ENCODE data around the gene GPC1. TPM values are rescaled to one million over a fixed set of nuclear protein-coding genes. Genes with fewer than 3 reads are reported as not detected.

Gene GPC1
- total RNA-seq, 1 donor from 2014 or later: 252 TPM

- H4K20me1 ChIP-seq (ENCODE audit: insufficient read depth, low read length): no peaks in the 10 kb centered on the region
- Mint-ChIP-seq H3K4me1 (ENCODE audit: low read depth, unreplicated experiment) (no peaks in the 10 kb centered on the region), H3K4me3 (ENCODE audit: unreplicated experiment) (no peak overlapping the region), H3K27ac (ENCODE audit: unreplicated experiment) (no peak overlapping the region), H3K27me3 (ENCODE audit: low read depth, unreplicated experiment) (peaks cover 33% of the 10 kb centered on the region), H3K9me3 (ENCODE audit: unreplicated experiment) (peaks cover 5% of the 10 kb centered on the region), H3K36me3 (ENCODE audit: low read depth, unreplicated experiment) (peaks cover 12% of the 10 kb centered on the region)
- TF ChIP-seq EZH2 (IDR thresholded peaks at IDR 0.05; ENCODE audit: insufficient read depth, low read length) (no peak), CTCF (IDR thresholded peaks at IDR 0.05; ENCODE audit: insufficient read depth, low read depth, low read length) (no peak)
- H3K4me3 ChIP-seq (ENCODE audit: insufficient read depth, low read depth, low read length): no peak overlapping the region
- no peak overlapping the region for H3K4me2 ChIP-seq (ENCODE audit: low read length)
- H3K27me3 ChIP-seq (ENCODE audit: insufficient read depth, low read length): no peaks in the 10 kb centered on the region
- H3K9ac ChIP-seq (ENCODE audit: low read length): no peak overlapping the region
- H3K4me1 ChIP-seq (ENCODE audit: insufficient read depth, low read length): no peaks in the 10 kb centered on the region
- no peaks in the 10 kb centered on the region for H3K79me2 ChIP-seq (ENCODE audit: insufficient read depth, low read length)
- H2AFZ ChIP-seq (ENCODE audit: low read depth, low read length): no peak overlapping the region
- DNase-seq (ENCODE audit: low read depth) (no peak), FAIRE-seq (no peak)
- H3K9me3 ChIP-seq (ENCODE audit: insufficient read depth, low read depth, low read length): no peaks in the 10 kb centered on the region
- H3K36me3 ChIP-seq (ENCODE audit: insufficient read depth, low read length): no peaks in the 10 kb centered on the region
- H3K27ac ChIP-seq (ENCODE audit: low read depth, low read length): no peak overlapping the region
Observed at GRCh38 chr2:240510513-240511210, 75.2 kb downstream of the GPC1 start.

DNA sequence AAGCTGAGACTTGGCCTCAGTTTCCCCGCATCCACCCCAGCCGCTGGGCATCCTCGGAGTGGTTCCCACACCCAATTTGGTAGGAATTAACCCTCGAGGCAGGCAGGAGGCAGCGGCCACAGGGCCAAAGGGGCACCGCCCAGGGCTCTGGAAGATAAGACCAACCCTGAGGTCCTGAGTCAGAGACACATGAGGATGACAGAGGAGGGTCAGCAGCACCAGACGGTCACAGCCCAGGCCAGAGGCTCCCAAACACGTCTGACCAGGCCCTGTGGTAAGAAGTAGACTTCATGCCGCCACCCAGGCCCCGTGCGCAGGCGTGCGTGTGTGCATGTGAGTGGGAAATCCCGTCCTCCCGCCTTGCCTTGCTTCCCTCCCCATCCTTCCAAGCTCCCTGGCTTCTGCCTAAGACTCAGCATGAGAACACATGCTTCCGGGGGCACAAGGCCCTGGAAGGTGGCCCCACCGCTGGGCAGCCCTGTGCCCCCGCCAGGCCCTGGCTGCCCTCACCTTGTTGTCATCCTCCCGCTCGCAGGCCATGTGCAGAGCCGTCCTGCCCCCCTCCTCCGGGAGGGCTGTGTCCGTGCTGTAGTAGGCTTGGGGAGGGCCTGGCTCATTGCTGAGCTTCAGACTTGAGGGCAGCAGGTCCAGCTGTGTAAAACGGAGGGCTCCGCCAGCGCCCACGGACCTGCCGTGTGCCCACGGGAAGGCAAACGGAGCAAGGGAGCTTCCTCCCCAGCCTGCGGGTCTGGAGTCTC is 76.1 kb downstream of the GPC1 start:
- H3K27ac Mint-ChIP-seq (ENCODE audit: unreplicated experiment): no peak overlapping the region
- Histone ChIP-seq H4K20me1 (ENCODE audit: insufficient read depth, low read length) (no peaks in the 10 kb centered on the region), H2AFZ (ENCODE audit: low read depth, low read length) (no peak overlapping the region), H3K27me3 (ENCODE audit: insufficient read depth, low read length) (no peaks in the 10 kb centered on the region), H3K27ac (ENCODE audit: low read depth, low read length) (no peak overlapping the region), H3K4me2 (ENCODE audit: low read length) (no peak overlapping the region), H3K9ac (ENCODE audit: low read length) (no peak overlapping the region), H3K36me3 (ENCODE audit: insufficient read depth, low read length) (no peaks in the 10 kb centered on the region), H3K4me1 (ENCODE audit: insufficient read depth, low read length) (no peaks in the 10 kb centered on the region), H3K4me3 (ENCODE audit: insufficient read depth, low read depth, low read length) (no peak overlapping the region), H3K9me3 (ENCODE audit: insufficient read depth, low read depth, low read length) (no peaks in the 10 kb centered on the region), H3K79me2 (ENCODE audit: insufficient read depth, low read length) (no peaks in the 10 kb centered on the region)
- H3K27me3 Mint-ChIP-seq (ENCODE audit: low read depth, unreplicated experiment): peaks cover 31% of the 10 kb centered on the region
- peaks cover 5% of the 10 kb centered on the region for H3K9me3 Mint-ChIP-seq (ENCODE audit: unreplicated experiment)
- TF ChIP-seq EZH2 (IDR thresholded peaks at IDR 0.05; ENCODE audit: insufficient read depth, low read length) (no peak), CTCF (IDR thresholded peaks at IDR 0.05; ENCODE audit: insufficient read depth, low read depth, low read length) (no peak)
- no peak overlapping the region for H3K4me3 Mint-ChIP-seq (ENCODE audit: unreplicated experiment)
- peaks cover 12% of the 10 kb centered on the region for H3K36me3 Mint-ChIP-seq (ENCODE audit: low read depth, unreplicated experiment)
- DNase-seq (ENCODE audit: low read depth): no peak
- no peak for FAIRE-seq
- no peaks in the 10 kb centered on the region for H3K4me1 Mint-ChIP-seq (ENCODE audit: low read depth, unreplicated experiment)

GRCh38 chr2:240512109-240512485 is 76.6 kb downstream of the GPC1 start:
- H4K20me1 ChIP-seq (ENCODE audit: insufficient read depth, low read length): no peaks in the 10 kb centered on the region
- H3K4me3 Mint-ChIP-seq (ENCODE audit: unreplicated experiment): no peak overlapping the region
- H3K79me2 ChIP-seq (ENCODE audit: insufficient read depth, low read length): no peaks in the 10 kb centered on the region
- no peak overlapping the region for H3K27ac ChIP-seq (ENCODE audit: low read depth, low read length)
- TF ChIP-seq EZH2 (IDR thresholded peaks at IDR 0.05; ENCODE audit: insufficient read depth, low read length) (no peak), CTCF (IDR thresholded peaks at IDR 0.05; ENCODE audit: insufficient read depth, low read depth, low read length) (no peak)
- H3K27me3 ChIP-seq (ENCODE audit: insufficient read depth, low read length): no peaks in the 10 kb centered on the region
- H3K27me3 Mint-ChIP-seq (ENCODE audit: low read depth, unreplicated experiment): peaks cover 32% of the 10 kb centered on the region
- H3K27ac Mint-ChIP-seq (ENCODE audit: unreplicated experiment): no peak overlapping the region
- no peak overlapping the region for H3K4me3 ChIP-seq (ENCODE audit: insufficient read depth, low read depth, low read length)
- no peaks in the 10 kb centered on the region for H3K36me3 ChIP-seq (ENCODE audit: insufficient read depth, low read length)
- H3K4me1 Mint-ChIP-seq (ENCODE audit: low read depth, unreplicated experiment): no peaks in the 10 kb centered on the region
- H3K9me3 Mint-ChIP-seq (ENCODE audit: unreplicated experiment): peaks cover 5% of the 10 kb centered on the region
- DNase-seq (ENCODE audit: low read depth) (no peak), FAIRE-seq (no peak)
- H3K36me3 Mint-ChIP-seq (ENCODE audit: low read depth, unreplicated experiment): peaks cover 12% of the 10 kb centered on the region
- H3K9me3 ChIP-seq (ENCODE audit: insufficient read depth, low read depth, low read length): no peaks in the 10 kb centered on the region
- no peak overlapping the region for H3K4me2 ChIP-seq (ENCODE audit: low read length)
- H3K9ac ChIP-seq (ENCODE audit: low read length): no peak overlapping the region
- H2AFZ ChIP-seq (ENCODE audit: low read depth, low read length): no peak overlapping the region
- no peaks in the 10 kb centered on the region for H3K4me1 ChIP-seq (ENCODE audit: insufficient read depth, low read length)

All from astrocyte (in vitro differentiated cells and primary cell).